Measurements from ENCODE around the gene RGS10.
A peak's percentile ranks its signal among the peaks of the same experiment; 100 is the strongest.

The RGS10 gene

GRCh38 chr10:119496273-119496672 is 46.2 kb downstream of the RGS10 start:
- H3K36me3 ChIP-seq (ENCODE audit: insufficient read depth, low read length) = peaks cover 18% of the 10 kb centered on the region; the same call in 1 of the 2 replicates
- no peak for DNase-seq
- peaks cover 7% of the 10 kb centered on the region for H3K4me1 ChIP-seq (ENCODE audit: insufficient read depth, low read length)
- H3K79me2 ChIP-seq (ENCODE audit: insufficient read depth, low read length) = peaks cover 3% of the 10 kb centered on the region; the same call in 1 of the 2 replicates
- ATAC-seq (ENCODE audit: insufficient read depth, low read depth) = peak; percentile 20; the same call in 1 of the 3 replicates
- TF ChIP-seq EZH2 (IDR thresholded peaks at IDR 0.05; ENCODE audit: borderline replicate concordance, low read depth, low read length, severe bottlenecking) (no peak), CTCF (IDR thresholded peaks at IDR 0.05; ENCODE audit: borderline replicate concordance, extremely low read depth, low read length, poor library complexity, severe bottlenecking) (no peak)
- no peak overlapping the region for H3K4me3 ChIP-seq (ENCODE audit: low read depth in 1 of 2, low read length in 2 of 2)
- H4K20me1 ChIP-seq (ENCODE audit: insufficient read depth, low read length) = no peaks in the 10 kb centered on the region
- no peak overlapping the region for H3K4me2 ChIP-seq (ENCODE audit: insufficient read depth, low read length)
- no peak overlapping the region for H3K9ac ChIP-seq (ENCODE audit: low read depth, low read length)
- H2AFZ ChIP-seq (ENCODE audit: low read depth, low read length) = no peak overlapping the region
- no peaks in the 10 kb centered on the region for H3K9me3 ChIP-seq (ENCODE audit: insufficient read depth, low read length, severe bottlenecking)
- H3K27ac ChIP-seq (ENCODE audit: low read length) = 0 out of 2 replicates have a peak overlapping the region, but pooled peaks have one; percentile 16
- no peaks in the 10 kb centered on the region for H3K27me3 ChIP-seq (ENCODE audit: insufficient read depth, low read length, poor library complexity)

GRCh38 chr10:119495545-119495944 is 47.0 kb downstream of the RGS10 start:
- H3K36me3 ChIP-seq (ENCODE audit: insufficient read depth, low read length) = peaks cover 18% of the 10 kb centered on the region; the same call in 1 of the 2 replicates
- H4K20me1 ChIP-seq (ENCODE audit: insufficient read depth, low read length) = no peaks in the 10 kb centered on the region
- TF ChIP-seq CTCF (IDR thresholded peaks at IDR 0.05; ENCODE audit: borderline replicate concordance, extremely low read depth, low read length, poor library complexity, severe bottlenecking) = no peak
- TF ChIP-seq EZH2 (IDR thresholded peaks at IDR 0.05; ENCODE audit: borderline replicate concordance, low read depth, low read length, severe bottlenecking) = no peak
- ATAC-seq (ENCODE audit: insufficient read depth, low read depth) (no peak), DNase-seq (no peak)
- H3K9ac ChIP-seq (ENCODE audit: low read depth, low read length) = no peak overlapping the region
- no peak overlapping the region for H3K4me3 ChIP-seq (ENCODE audit: low read depth in 1 of 2, low read length in 2 of 2)
- no peaks in the 10 kb centered on the region for H3K4me1 ChIP-seq (ENCODE audit: insufficient read depth, low read length)
- H3K27me3 ChIP-seq (ENCODE audit: insufficient read depth, low read length, poor library complexity) = no peaks in the 10 kb centered on the region
- no peak overlapping the region for H2AFZ ChIP-seq (ENCODE audit: low read depth, low read length)
- H3K9me3 ChIP-seq (ENCODE audit: insufficient read depth, low read length, severe bottlenecking) = no peaks in the 10 kb centered on the region
- no peak overlapping the region for H3K4me2 ChIP-seq (ENCODE audit: insufficient read depth, low read length)
- no peaks in the 10 kb centered on the region for H3K79me2 ChIP-seq (ENCODE audit: insufficient read depth, low read length)
- no peak overlapping the region for H3K27ac ChIP-seq (ENCODE audit: low read length)

- no peak overlapping the region for H2AFZ ChIP-seq (ENCODE audit: low read depth, low read length)
- no peak for ATAC-seq (ENCODE audit: insufficient read depth, low read depth)
- DNase-seq = no peak
Measured at GRCh38 chr10:119495021-119495505, 47.5 kb downstream of the RGS10 start.

More at GRCh38 chr10:119495021-119495505, 47.5 kb downstream of the RGS10 start:
- H3K36me3 ChIP-seq (ENCODE audit: insufficient read depth, low read length) = peaks cover 17% of the 10 kb centered on the region; the same call in 1 of the 2 replicates
- no peak for TF ChIP-seq EZH2 (IDR thresholded peaks at IDR 0.05; ENCODE audit: borderline replicate concordance, low read depth, low read length, severe bottlenecking)
- no peak for TF ChIP-seq CTCF (IDR thresholded peaks at IDR 0.05; ENCODE audit: borderline replicate concordance, extremely low read depth, low read length, poor library complexity, severe bottlenecking)
- H3K4me2 ChIP-seq (ENCODE audit: insufficient read depth, low read length) = no peak overlapping the region
- no peak overlapping the region for H3K9ac ChIP-seq (ENCODE audit: low read depth, low read length)
- no peak overlapping the region for H3K4me3 ChIP-seq (ENCODE audit: low read depth in 1 of 2, low read length in 2 of 2)
- no peaks in the 10 kb centered on the region for H4K20me1 ChIP-seq (ENCODE audit: insufficient read depth, low read length)
- no peaks in the 10 kb centered on the region for H3K79me2 ChIP-seq (ENCODE audit: insufficient read depth, low read length)
- H3K4me1 ChIP-seq (ENCODE audit: insufficient read depth, low read length) = peaks cover 4% of the 10 kb centered on the region
- no peaks in the 10 kb centered on the region for H3K9me3 ChIP-seq (ENCODE audit: insufficient read depth, low read length, severe bottlenecking)
- H3K27ac ChIP-seq (ENCODE audit: low read length) = no peak overlapping the region; the same call in 1 of the 2 replicates
- H3K27me3 ChIP-seq (ENCODE audit: insufficient read depth, low read length, poor library complexity) = no peaks in the 10 kb centered on the region

Data from DND-41 (cell line).